Sigmoid colon (tissue), 7 donors: ENCODE measurements around the gene INAVA. TPM values are rescaled to one million over a fixed set of nuclear protein-coding genes. Genes with fewer than 3 reads are reported as not detected.

ENCODE experiments used
- DNase-seq: peaks from one replicate; pipeline ENCODE4 v3.0.0-alpha.2; 2019
- H3K27ac ChIP-seq, 4 donors: fragments of 200-600 bp; sonication (generic); one replicate each; pipeline ENCODE4 v1.5.1; 2016 to 2019; ENCODE audit warnings: mild to moderate bottlenecking in 1 of 4
- H3K27me3 ChIP-seq, 3 donors: fragments of 200-600 bp; sonication (generic); one replicate each; pipeline ENCODE4 v1.5.1; 2019; ENCODE audit warnings: mild to moderate bottlenecking in 1 of 3
- H3K36me3 ChIP-seq, 4 donors: fragments of 200-600 bp; sonication (generic); one replicate each; pipeline ENCODE4 v1.5.1; 2016 to 2019
- H3K4me1 ChIP-seq, 4 donors: fragments of 200-600 bp; sonication (generic); one replicate each; pipeline ENCODE4 v1.5.1; 2017 to 2019
- H3K4me3 ChIP-seq, 4 donors: fragments of 200-600 bp; sonication (generic); one replicate each; pipeline ENCODE4 v1.5.1; 2017 to 2019; ENCODE audit warnings: mild to moderate bottlenecking in 2 of 4, moderate library complexity in 1 of 4
- H3K9me3 ChIP-seq, 4 donors: fragments of 200-600 bp in 3 of 4; sonication (generic) in 3 of 4; one replicate each; pipeline versions ENCODE4 v1.5.1 to v1.6.1; 2013 to 2019
- CTCF ChIP-seq, 4 experiments: fragments of 450-650 bp in 3 of 4; fragments of 200-600 bp in 1 of 4; IDR thresholded peaks; one replicate each; pipeline ENCODE4 v1.5.1; 2016 to 2019; ENCODE audit warnings: antibody characterized with exemption in 4 of 4, mild to moderate bottlenecking in 3 of 4, moderate library complexity in 2 of 4
- EP300 ChIP-seq, 4 donors: sonication (generic); formaldehyde crosslinking; IDR thresholded peaks; one replicate each; pipeline ENCODE4 v1.6.1; 2017; ENCODE audit warnings: antibody characterized with exemption in 4 of 4
- POLR2A ChIP-seq, 2 donors: fragments of 450-650 bp; IDR thresholded peaks; one replicate each; pipeline ENCODE4 v1.6.1; 2016; ENCODE audit warnings: antibody characterized with exemption in 2 of 2, mild to moderate bottlenecking in 2 of 2, moderate library complexity in 2 of 2
- POLR2AphosphoS5 ChIP-seq, 4 donors: sonication (generic); formaldehyde crosslinking; IDR thresholded peaks; one replicate each; pipeline ENCODE4 v1.6.1; 2017; ENCODE audit warnings: antibody characterized with exemption in 4 of 4
- WGBS, 2 donors: extraction: QIAGEN DNeasy Blood & Tissue Kit; methylation state at CpG; one replicate each; pipeline ENCODE4 v1.1.7; 2013; 5-methylcytosine and 5-hydroxymethylcytosine counted together
- intact Hi-C: fragments of 100-400 bp; cut with DNase I; formaldehyde crosslinking; loops from one replicate; pipeline ENCODE4 v1.15.1; 2023
- polyA plus RNA-seq, 3 donors: library from polyadenylated mRNA; stranded (reverse); fragments of 200-250 nt; gene quantifications; one replicate each; pipeline ENCODE4 v1.2.3, GENCODE V29; 2013
- total RNA-seq, 4 donors: library from RNA; depleted of rRNA; stranded (reverse); fragments of >200 nt; gene quantifications; one replicate each; pipeline ENCODE4 v1.1.0, GENCODE V29; 2016
- donor health status: healthy with polysubstance abuse.
- donor health status: Bipolar disorder and iron deficiency.
- donor health status: healthy.

Gene INAVA
- total and polyA plus RNA-seq, 7 donors, result 0.27 to 176 (median 1.4) TPM

DNA sequence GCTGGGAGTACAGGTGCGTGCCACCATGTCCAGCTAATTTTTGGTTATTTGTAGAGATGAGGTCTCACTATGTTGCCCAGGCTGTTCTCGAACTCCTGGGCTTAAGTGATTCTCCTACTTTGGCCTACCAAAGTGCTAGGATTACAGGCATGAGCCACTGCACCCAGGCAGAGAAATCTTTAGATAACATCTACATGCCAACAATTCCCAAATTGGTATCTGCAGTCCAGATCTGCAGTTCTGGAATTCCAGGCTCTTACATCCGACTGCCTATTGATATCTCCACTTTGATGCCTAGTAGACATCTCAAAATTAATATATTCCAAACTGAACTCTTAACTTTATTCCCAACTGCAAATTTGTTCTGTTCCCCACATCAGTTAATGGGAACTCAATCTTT lies 23.3 kb downstream of the INAVA start:
- peaks cover 0 to 5% (median 0%) of the 10 kb centered on the region in 3 donors for H3K27me3 ChIP-seq
- H3K4me1 ChIP-seq, result no peaks in the 10 kb centered on the region
- intact Hi-C loops, result no loop called here
- no peak overlapping the region for H3K27ac ChIP-seq
- no peaks in the 10 kb centered on the region for H3K36me3 ChIP-seq
- no peaks in the 10 kb centered on the region for H3K9me3 ChIP-seq
- 95 to 96% methylated on average over 3 of the region's 3 CpGs for WGBS, 2 donors
- TF ChIP-seq CTCF (IDR thresholded peaks at IDR 0.05) (no peak), EP300 (IDR thresholded peaks at IDR 0.05) (no peak), POLR2A (IDR thresholded peaks at IDR 0.05) (no peak), POLR2AphosphoS5 (IDR thresholded peaks at IDR 0.05) (no peak)
- H3K4me3 ChIP-seq, result no peak overlapping the region
- DNase-seq, result no peak

GRCh38 chr1:200919386-200919785 lies 24.7 kb downstream of the INAVA start:
- no peaks in the 10 kb centered on the region for H3K9me3 ChIP-seq
- H3K36me3 ChIP-seq, result no peaks in the 10 kb centered on the region
- H3K27me3 ChIP-seq, result peaks cover 0 to 5% (median 0%) of the 10 kb centered on the region in 3 donors
- H3K27ac ChIP-seq, result no peak overlapping the region
- intact Hi-C loops, result no loop called here
- no peak for TF ChIP-seq EP300 (IDR thresholded peaks at IDR 0.05)
- no peak for TF ChIP-seq CTCF (IDR thresholded peaks at IDR 0.05)
- TF ChIP-seq POLR2A (IDR thresholded peaks at IDR 0.05), result no peak
- TF ChIP-seq POLR2AphosphoS5 (IDR thresholded peaks at IDR 0.05), result no peak
- WGBS, 2 donors, result 91 to 95% methylated on average over 2 of the region's 2 CpGs
- peak; percentile 9 for DNase-seq
- H3K4me3 ChIP-seq, result no peak overlapping the region
- no peaks in the 10 kb centered on the region for H3K4me1 ChIP-seq

DNA sequence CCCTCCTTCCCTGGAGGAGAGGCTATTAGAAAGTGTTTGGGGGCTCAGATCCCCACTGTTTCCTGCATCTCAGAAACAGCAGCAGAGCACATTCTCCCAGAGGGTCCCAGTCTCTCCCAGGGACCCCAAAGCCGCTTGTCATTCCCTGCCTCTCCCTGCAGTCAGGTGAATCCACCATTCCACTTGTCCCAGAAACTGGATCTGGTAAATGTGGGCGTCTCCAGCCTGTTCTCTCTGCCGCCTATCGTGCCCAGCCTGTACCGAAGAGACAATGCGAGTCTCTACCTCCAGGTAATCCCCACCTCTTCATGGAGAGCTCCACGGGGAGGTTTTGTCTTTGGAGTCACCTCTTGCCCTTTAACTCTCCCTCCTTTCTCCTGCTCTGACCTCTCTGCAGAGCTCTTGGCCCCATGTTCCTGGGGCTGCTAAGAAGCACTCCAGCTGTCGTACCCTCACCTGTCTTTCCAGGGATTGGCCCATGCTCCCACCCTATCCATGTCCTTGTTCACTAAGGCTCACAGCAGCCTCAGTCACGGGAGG lies 26.9 kb downstream of the INAVA start:
- no peak for TF ChIP-seq CTCF (IDR thresholded peaks at IDR 0.05)
- TF ChIP-seq EP300 (IDR thresholded peaks at IDR 0.05), result no peak
- TF ChIP-seq POLR2AphosphoS5 (IDR thresholded peaks at IDR 0.05), result no peak
- no peak for TF ChIP-seq POLR2A (IDR thresholded peaks at IDR 0.05)
- intact Hi-C loops, result no loop called here

DNA sequence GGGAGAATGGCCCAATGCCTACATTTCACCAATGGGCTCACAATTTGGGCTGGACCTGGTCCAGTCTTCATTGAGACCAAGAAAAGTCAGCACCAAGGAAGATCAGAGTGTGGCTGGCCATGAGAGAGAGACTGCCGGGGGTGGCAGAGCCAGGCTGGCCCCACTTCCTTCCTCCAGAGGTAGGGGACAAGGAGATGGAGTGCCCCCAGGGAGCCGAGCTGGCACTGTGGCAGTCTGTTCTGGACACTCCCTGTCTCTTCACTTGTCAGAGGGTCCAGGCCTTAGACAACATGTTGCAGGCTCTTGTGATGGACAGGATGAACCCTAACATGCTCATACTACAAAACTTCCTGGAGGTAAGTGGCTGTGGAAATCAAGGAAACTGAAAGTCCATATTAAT lies 27.7 kb downstream of the INAVA start:
- intact Hi-C loops, result no loop called here
- Histone ChIP-seq H3K27me3 (no peaks in the 10 kb centered on the region), H3K9me3 (no peaks in the 10 kb centered on the region), H3K36me3 (no peaks in the 10 kb centered on the region), H3K4me3 (no peak overlapping the region), H3K27ac (no peak overlapping the region), H3K4me1 (no peaks in the 10 kb centered on the region)
- TF ChIP-seq EP300 (IDR thresholded peaks at IDR 0.05) (no peak), POLR2AphosphoS5 (IDR thresholded peaks at IDR 0.05) (no peak), POLR2A (IDR thresholded peaks at IDR 0.05) (no peak), CTCF (IDR thresholded peaks at IDR 0.05) (no peak)
- WGBS, 2 donors, result 83 to 90% methylated on average over 2 of the region's 2 CpGs
- peak; percentile 48 for DNase-seq

More for the DNA sequence above, 26.9 kb downstream of the INAVA start:
- WGBS, 2 donors, result 91 to 93% methylated on average over 9 of the region's 9 CpGs
- no peaks in the 10 kb centered on the region for H3K4me1 ChIP-seq
- H3K36me3 ChIP-seq, result no peaks in the 10 kb centered on the region
- no peak overlapping the region for H3K27ac ChIP-seq
- peak; percentile 36 for DNase-seq
- H3K27me3 ChIP-seq, result no peaks in the 10 kb centered on the region
- no peaks in the 10 kb centered on the region for H3K9me3 ChIP-seq
- H3K4me3 ChIP-seq, result no peak overlapping the region

GRCh38 chr1:200923601-200924000 lies 28.9 kb downstream of the INAVA start:
- WGBS, 2 donors, result 80 to 87% methylated on average over 1 of the region's 1 CpG
- no peaks in the 10 kb centered on the region for H3K36me3 ChIP-seq
- intact Hi-C loops, result no loop called here
- no peaks in the 10 kb centered on the region for H3K4me1 ChIP-seq
- no peaks in the 10 kb centered on the region for H3K27me3 ChIP-seq
- no peak for TF ChIP-seq POLR2A (IDR thresholded peaks at IDR 0.05)
- no peak overlapping the region for H3K4me3 ChIP-seq
- DNase-seq, result no peak
- H3K27ac ChIP-seq, result no peak overlapping the region
- H3K9me3 ChIP-seq, result no peaks in the 10 kb centered on the region
